ENCODE measurements around the gene SRPRA. TPM values are rescaled to one million over a fixed set of nuclear protein-coding genes. Genes with fewer than 3 reads are reported as not detected.

The SRPRA gene
- total and polyA plus RNA-seq, 2 donors (not counting 1 experiment from before 2014, with no cell fraction given): 52.8 to 134 TPM

DNA sequence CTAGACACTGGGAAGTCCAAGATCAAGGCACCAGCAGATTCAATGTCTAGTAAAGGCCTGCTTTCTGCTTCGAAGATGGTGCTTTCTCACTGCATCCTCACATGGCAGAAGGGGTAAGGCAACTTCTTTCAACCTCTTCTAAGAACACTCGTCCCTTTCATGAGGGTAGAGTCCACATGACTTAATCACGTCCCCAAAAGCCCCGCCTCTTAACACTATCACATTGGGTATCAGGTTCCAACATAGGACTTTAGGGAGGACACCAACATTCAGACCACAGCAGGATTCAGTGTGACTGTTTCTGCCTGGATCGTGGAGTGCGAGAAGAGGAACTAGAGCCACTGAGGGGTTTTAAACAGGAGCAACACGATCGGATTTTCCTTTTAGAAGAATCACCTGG lies 10.5 kb upstream of the SRPRA start:
- H4K20me1 ChIP-seq (ENCODE audit: control insufficient read depth, extremely low read depth, insufficient read depth, low read length): no peaks in the 10 kb centered on the region
- no peak overlapping the region for H3K27ac ChIP-seq (ENCODE audit: insufficient read depth, low read length)

DNA sequence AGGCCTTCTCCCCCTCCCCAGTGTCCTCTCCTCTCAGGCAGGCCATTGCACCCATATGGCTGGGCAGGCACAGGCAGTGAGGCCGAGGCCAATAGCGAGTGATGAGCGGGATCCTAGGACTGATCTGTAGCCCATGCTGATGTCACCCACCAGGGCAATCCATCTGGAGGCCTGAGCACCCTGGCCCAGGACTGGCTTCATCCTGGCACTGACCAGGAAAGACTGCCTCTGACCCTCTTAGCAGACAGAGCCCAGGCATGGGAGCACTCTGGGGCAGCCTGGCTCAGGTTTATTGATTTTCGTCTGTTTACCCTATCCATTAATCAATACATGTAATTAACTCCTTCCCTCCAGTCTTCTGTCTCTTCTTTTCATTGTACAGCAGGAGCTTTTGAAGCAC lies 9.1 kb upstream of the SRPRA start:
- no peaks in the 10 kb centered on the region for H3K27me3 ChIP-seq (ENCODE audit: control insufficient read depth, insufficient read depth, low read length)
- no peak overlapping the region for H2AFZ ChIP-seq (ENCODE audit: low read length)
- peaks cover 4% of the 10 kb centered on the region for H3K4me1 ChIP-seq (ENCODE audit: control insufficient read depth, extremely low read depth, insufficient read depth, low read length)
- no peaks in the 10 kb centered on the region for H3K9me3 ChIP-seq (ENCODE audit: control insufficient read depth, insufficient read depth, low read depth, low read length)
- no peak for DNase-seq (ENCODE audit: low read depth in 2 of 2)
- H3K36me3 ChIP-seq (ENCODE audit: control insufficient read depth, insufficient read depth, low read length): peaks cover 11% of the 10 kb centered on the region
- H3K79me2 ChIP-seq (ENCODE audit: control insufficient read depth, insufficient read depth, low read length): no peaks in the 10 kb centered on the region
- H3K4me3 ChIP-seq (replicated peaks in 1 of 4; ENCODE audit: control extremely low read depth in 1 of 4, insufficient read depth in 1 of 4, low read depth in 3 of 4, low read length in 4 of 4): no peak overlapping the region
- no peak overlapping the region for H3K27ac ChIP-seq (ENCODE audit: insufficient read depth, low read length)
- no peak overlapping the region for H3K4me2 ChIP-seq (ENCODE audit: extremely low read depth, insufficient read depth, low read length)
- TF ChIP-seq EZH2 (IDR thresholded peaks at IDR 0.05; ENCODE audit: low read length, missing control alignments): no peak
- TF ChIP-seq, protein P1, sequence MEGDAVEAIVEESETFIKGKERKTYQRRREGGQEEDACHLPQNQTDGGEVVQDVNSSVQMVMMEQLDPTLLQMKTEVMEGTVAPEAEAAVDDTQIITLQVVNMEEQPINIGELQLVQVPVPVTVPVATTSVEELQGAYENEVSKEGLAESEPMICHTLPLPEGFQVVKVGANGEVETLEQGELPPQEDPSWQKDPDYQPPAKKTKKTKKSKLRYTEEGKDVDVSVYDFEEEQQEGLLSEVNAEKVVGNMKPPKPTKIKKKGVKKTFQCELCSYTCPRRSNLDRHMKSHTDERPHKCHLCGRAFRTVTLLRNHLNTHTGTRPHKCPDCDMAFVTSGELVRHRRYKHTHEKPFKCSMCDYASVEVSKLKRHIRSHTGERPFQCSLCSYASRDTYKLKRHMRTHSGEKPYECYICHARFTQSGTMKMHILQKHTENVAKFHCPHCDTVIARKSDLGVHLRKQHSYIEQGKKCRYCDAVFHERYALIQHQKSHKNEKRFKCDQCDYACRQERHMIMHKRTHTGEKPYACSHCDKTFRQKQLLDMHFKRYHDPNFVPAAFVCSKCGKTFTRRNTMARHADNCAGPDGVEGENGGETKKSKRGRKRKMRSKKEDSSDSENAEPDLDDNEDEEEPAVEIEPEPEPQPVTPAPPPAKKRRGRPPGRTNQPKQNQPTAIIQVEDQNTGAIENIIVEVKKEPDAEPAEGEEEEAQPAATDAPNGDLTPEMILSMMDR (conservative IDR thresholded peaks at IDR 0.05 in 1 of 2, IDR thresholded peaks at IDR 0.05 in 1 of 2; ENCODE audit: low read depth in 1 of 2, low read length in 2 of 2): no peak
- H4K20me1 ChIP-seq (ENCODE audit: control insufficient read depth, extremely low read depth, insufficient read depth, low read length): no peaks in the 10 kb centered on the region
- no peak overlapping the region for H3K9ac ChIP-seq (ENCODE audit: insufficient read depth, low read length)

More for the DNA sequence above, 10.5 kb upstream of the SRPRA start:
- peaks cover 4% of the 10 kb centered on the region for H3K4me1 ChIP-seq (ENCODE audit: control insufficient read depth, extremely low read depth, insufficient read depth, low read length)
- TF ChIP-seq, protein P1 (conservative IDR thresholded peaks at IDR 0.05 in 1 of 2, IDR thresholded peaks at IDR 0.05 in 1 of 2; ENCODE audit: low read depth in 1 of 2, low read length in 2 of 2): no peak
- TF ChIP-seq EZH2 (IDR thresholded peaks at IDR 0.05; ENCODE audit: low read length, missing control alignments): no peak
- no peaks in the 10 kb centered on the region for H3K9me3 ChIP-seq (ENCODE audit: control insufficient read depth, insufficient read depth, low read depth, low read length)
- H3K27me3 ChIP-seq (ENCODE audit: control insufficient read depth, insufficient read depth, low read length): no peaks in the 10 kb centered on the region
- no peak overlapping the region for H3K4me2 ChIP-seq (ENCODE audit: extremely low read depth, insufficient read depth, low read length)
- H3K4me3 ChIP-seq (replicated peaks in 1 of 4; ENCODE audit: control extremely low read depth in 1 of 4, insufficient read depth in 1 of 4, low read depth in 3 of 4, low read length in 4 of 4): no peak overlapping the region
- no peak for DNase-seq (ENCODE audit: low read depth in 2 of 2)
- no peak overlapping the region for H2AFZ ChIP-seq (ENCODE audit: low read length)
- no peaks in the 10 kb centered on the region for H3K79me2 ChIP-seq (ENCODE audit: control insufficient read depth, insufficient read depth, low read length)
- H3K36me3 ChIP-seq (ENCODE audit: control insufficient read depth, insufficient read depth, low read length): peaks cover 9% of the 10 kb centered on the region
- no peak overlapping the region for H3K9ac ChIP-seq (ENCODE audit: insufficient read depth, low read length)

GRCh38 chr11:126277322-126277721 lies 8.6 kb upstream of the SRPRA start:
- H3K4me3 ChIP-seq (replicated peaks in 1 of 4; ENCODE audit: control extremely low read depth in 1 of 4, insufficient read depth in 1 of 4, low read depth in 3 of 4, low read length in 4 of 4): no peak overlapping the region
- no peaks in the 10 kb centered on the region for H3K9me3 ChIP-seq (ENCODE audit: control insufficient read depth, insufficient read depth, low read depth, low read length)
- peaks cover 3% of the 10 kb centered on the region for H3K4me1 ChIP-seq (ENCODE audit: control insufficient read depth, extremely low read depth, insufficient read depth, low read length)
- no peaks in the 10 kb centered on the region for H4K20me1 ChIP-seq (ENCODE audit: control insufficient read depth, extremely low read depth, insufficient read depth, low read length)
- peaks cover 11% of the 10 kb centered on the region for H3K36me3 ChIP-seq (ENCODE audit: control insufficient read depth, insufficient read depth, low read length)
- no peak overlapping the region for H3K4me2 ChIP-seq (ENCODE audit: extremely low read depth, insufficient read depth, low read length)
- H3K27me3 ChIP-seq (ENCODE audit: control insufficient read depth, insufficient read depth, low read length): no peaks in the 10 kb centered on the region
- H3K9ac ChIP-seq (ENCODE audit: insufficient read depth, low read length): no peak overlapping the region
- no peak for DNase-seq (ENCODE audit: low read depth in 2 of 2)
- TF ChIP-seq EZH2 (IDR thresholded peaks at IDR 0.05; ENCODE audit: low read length, missing control alignments): no peak
- TF ChIP-seq, protein P1 (conservative IDR thresholded peaks at IDR 0.05 in 1 of 2, IDR thresholded peaks at IDR 0.05 in 1 of 2; ENCODE audit: low read depth in 1 of 2, low read length in 2 of 2): no peak
- H3K27ac ChIP-seq (ENCODE audit: insufficient read depth, low read length): no peak overlapping the region
- H3K79me2 ChIP-seq (ENCODE audit: control insufficient read depth, insufficient read depth, low read length): no peaks in the 10 kb centered on the region
- H2AFZ ChIP-seq (ENCODE audit: low read length): no peak overlapping the region
